Type B pancreatic cell (in vitro differentiated cells): ENCODE data around the gene PRM2. TPM values are rescaled to one million over a fixed set of nuclear protein-coding genes. Genes with fewer than 3 reads are reported as not detected.

Source experiments
- DNase-seq: peaks from one replicate; pipeline ENCODE4 v3.0.0; 2021; ENCODE audit warnings: mixed read lengths; ENCODE audit not compliant: unreplicated experiment; ENCODE audit errors: extremely low spot score
- H3K27ac Mint-ChIP-seq: 2 replicates; pipeline ENCODE4 v1.8.0; 2021; ENCODE audit warnings: mild to moderate bottlenecking, mixed read lengths
- H3K27me3 Mint-ChIP-seq: 2 replicates; pipeline ENCODE4 v1.8.0; 2021; ENCODE audit warnings: mixed read lengths
- H3K36me3 Mint-ChIP-seq: 2 replicates; pipeline ENCODE4 v1.8.0; 2021; ENCODE audit warnings: mixed read lengths
- H3K4me1 Mint-ChIP-seq: one replicate; pipeline ENCODE4 v1.8.0; 2021; ENCODE audit warnings: mixed read lengths; ENCODE audit not compliant: unreplicated experiment
- H3K4me3 Mint-ChIP-seq: 2 replicates; pipeline ENCODE4 v1.8.0; 2021; ENCODE audit warnings: mild to moderate bottlenecking, mixed read lengths
- H3K9me3 Mint-ChIP-seq: 2 replicates; pipeline ENCODE4 v1.8.0; 2021; ENCODE audit warnings: mixed read lengths
- microRNA-seq: library from miRNA; unstranded; fragments of <30 nt; microRNA quantifications from one replicate; pipeline ENCODE4, GENCODE V29; 2020
- total RNA-seq: library from RNA; stranded (reverse); gene quantifications from 2 replicates; pipeline ENCODE4 v1.2.1, GENCODE V29; 2021; ENCODE audit warnings: low replicate concordance
- TF ChIP-seq, protein P1 (sequence below): fragments of 200-600 bp; sonication (generic); conservative IDR thresholded peaks from 2 replicates; pipeline ENCODE4 v1.5.0; 2021; ENCODE audit warnings: antibody characterized with exemption, mild to moderate bottlenecking

Gene PRM2
- total RNA-seq, 1 donor from 2014 or later, result not detected

DNA sequence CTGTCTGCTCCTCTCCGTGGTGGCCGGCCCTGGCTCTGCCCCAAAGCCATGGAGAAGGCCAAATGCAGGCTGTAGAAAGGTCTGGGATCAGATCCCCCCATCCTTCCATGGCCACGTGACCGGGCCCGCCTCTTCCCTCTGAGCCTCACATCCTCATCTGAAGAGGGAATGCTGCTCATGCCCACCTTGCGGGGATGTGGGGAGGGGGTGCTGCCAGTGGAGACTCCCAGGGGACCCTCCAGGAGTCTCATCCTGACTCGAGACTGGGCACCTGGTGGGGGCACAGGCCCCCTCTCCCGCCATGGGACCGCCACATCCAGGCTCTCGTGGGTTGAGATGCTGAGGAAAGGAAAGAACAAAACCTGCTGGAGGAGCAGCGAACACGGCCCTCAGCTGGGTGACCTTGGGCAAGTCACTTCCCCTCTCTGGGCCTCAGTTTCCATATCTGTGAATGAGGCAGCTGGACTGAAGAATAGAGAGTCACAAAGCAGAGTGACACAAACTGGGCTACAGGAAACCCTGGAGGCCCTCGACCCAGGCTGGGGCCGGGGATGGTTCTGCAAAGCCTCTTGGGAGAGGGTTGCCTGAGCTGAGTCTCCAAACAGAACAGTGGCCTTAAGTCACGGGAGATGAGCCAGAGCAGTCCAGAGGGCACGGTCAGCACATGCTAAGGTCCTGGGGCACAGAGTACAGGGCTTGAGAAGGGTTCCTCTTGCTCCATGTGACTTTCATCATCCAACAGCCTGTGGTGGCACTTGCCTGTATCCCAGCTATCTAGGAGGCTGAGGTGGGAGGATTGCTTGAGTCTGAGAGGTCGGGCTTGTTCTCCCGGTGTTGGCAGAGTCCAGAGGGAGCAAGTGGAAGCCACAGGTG, 50.4 kb downstream of the PRM2 start:
- H3K27me3 Mint-ChIP-seq, result no peaks in the 10 kb centered on the region
- no peaks in the 10 kb centered on the region for H3K9me3 Mint-ChIP-seq
- TF ChIP-seq, protein P1, sequence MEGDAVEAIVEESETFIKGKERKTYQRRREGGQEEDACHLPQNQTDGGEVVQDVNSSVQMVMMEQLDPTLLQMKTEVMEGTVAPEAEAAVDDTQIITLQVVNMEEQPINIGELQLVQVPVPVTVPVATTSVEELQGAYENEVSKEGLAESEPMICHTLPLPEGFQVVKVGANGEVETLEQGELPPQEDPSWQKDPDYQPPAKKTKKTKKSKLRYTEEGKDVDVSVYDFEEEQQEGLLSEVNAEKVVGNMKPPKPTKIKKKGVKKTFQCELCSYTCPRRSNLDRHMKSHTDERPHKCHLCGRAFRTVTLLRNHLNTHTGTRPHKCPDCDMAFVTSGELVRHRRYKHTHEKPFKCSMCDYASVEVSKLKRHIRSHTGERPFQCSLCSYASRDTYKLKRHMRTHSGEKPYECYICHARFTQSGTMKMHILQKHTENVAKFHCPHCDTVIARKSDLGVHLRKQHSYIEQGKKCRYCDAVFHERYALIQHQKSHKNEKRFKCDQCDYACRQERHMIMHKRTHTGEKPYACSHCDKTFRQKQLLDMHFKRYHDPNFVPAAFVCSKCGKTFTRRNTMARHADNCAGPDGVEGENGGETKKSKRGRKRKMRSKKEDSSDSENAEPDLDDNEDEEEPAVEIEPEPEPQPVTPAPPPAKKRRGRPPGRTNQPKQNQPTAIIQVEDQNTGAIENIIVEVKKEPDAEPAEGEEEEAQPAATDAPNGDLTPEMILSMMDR, result no peak
- no peaks in the 10 kb centered on the region for H3K4me1 Mint-ChIP-seq
- no peak for DNase-seq
- H3K4me3 Mint-ChIP-seq, result no peak overlapping the region
- H3K27ac Mint-ChIP-seq, result no peak overlapping the region
- H3K36me3 Mint-ChIP-seq, result no peaks in the 10 kb centered on the region

Small RNAs within 50 kb of the gene (microRNA-seq; reads per million reads assigned to microRNA genes)
- not detected for gene MIR548H2

Other genes with a start within 250 kb of the PRM2 start
- 14.5 and 28.6 TPM in 2 replicates for gene SOCS1, start 20.3 kb downstream of the PRM2 start, total RNA-seq
- not detected in 2 replicates for gene TNP2, start 7.2 kb downstream of the PRM2 start, total RNA-seq
- gene PRM3, start 2.9 kb downstream of the PRM2 start, total RNA-seq, result not detected in 2 replicates
- gene PRM1, start 4.8 kb upstream of the PRM2 start, total RNA-seq, result not detected in 2 replicates
- gene RMI2, start 69.0 kb upstream of the PRM2 start, total RNA-seq, result 30.0 and 41.3 TPM in 2 replicates